Glutamatergic neuron (in vitro differentiated cells): ENCODE measurements around the gene CNMD. TPM values are rescaled to one million over a fixed set of nuclear protein-coding genes. Genes with fewer than 3 reads are reported as not detected.

Experiments used
- DNase-seq: peaks from one replicate; pipeline ENCODE4 v3.0.0; 2022
- H3K27ac Mint-ChIP-seq: one replicate; pipeline ENCODE4 v1.8.0; 2020; ENCODE audit warnings: mild to moderate bottlenecking, mixed read lengths, inconsistent platforms; ENCODE audit not compliant: unreplicated experiment
- H3K27me3 Mint-ChIP-seq: one replicate; pipeline ENCODE4 v1.8.0; 2020; ENCODE audit warnings: mild to moderate bottlenecking, moderate library complexity, mixed read lengths, inconsistent platforms; ENCODE audit not compliant: unreplicated experiment
- H3K36me3 Mint-ChIP-seq: one replicate; pipeline ENCODE4 v1.8.0; 2020; ENCODE audit warnings: mild to moderate bottlenecking, mixed read lengths, inconsistent platforms; ENCODE audit not compliant: unreplicated experiment
- H3K4me1 Mint-ChIP-seq: one replicate; pipeline ENCODE4 v1.8.0; 2020; ENCODE audit warnings: mild to moderate bottlenecking, low read depth, mixed read lengths, inconsistent platforms; ENCODE audit not compliant: unreplicated experiment
- H3K4me3 Mint-ChIP-seq: one replicate; pipeline ENCODE4 v1.8.0; 2020; ENCODE audit warnings: mild to moderate bottlenecking, mixed read lengths, inconsistent platforms; ENCODE audit not compliant: unreplicated experiment
- H3K9me3 Mint-ChIP-seq: one replicate; pipeline ENCODE4 v1.8.0; 2020; ENCODE audit warnings: mild to moderate bottlenecking, moderate library complexity, mixed read lengths, inconsistent platforms; ENCODE audit not compliant: unreplicated experiment
- total RNA-seq: library from RNA; stranded (reverse); fragmentation: NEBNext Ultra II Directional; extraction: Animal tissue kit (Norgen Biotek cat#: 25700); gene quantifications from one replicate; pipeline ENCODE4 v1.2.1, GENCODE V29; 2021; ENCODE audit not compliant: unreplicated experiment
- TF ChIP-seq, protein P1 (sequence below): fragments of 200-600 bp; sonication (generic); IDR thresholded peaks from one replicate; pipeline ENCODE4 v1.5.0; 2021; ENCODE audit not compliant: partially characterized antibody, unreplicated experiment

The CNMD gene
- total RNA-seq, 1 donor from 2014 or later, result 0.98 TPM

DNA sequence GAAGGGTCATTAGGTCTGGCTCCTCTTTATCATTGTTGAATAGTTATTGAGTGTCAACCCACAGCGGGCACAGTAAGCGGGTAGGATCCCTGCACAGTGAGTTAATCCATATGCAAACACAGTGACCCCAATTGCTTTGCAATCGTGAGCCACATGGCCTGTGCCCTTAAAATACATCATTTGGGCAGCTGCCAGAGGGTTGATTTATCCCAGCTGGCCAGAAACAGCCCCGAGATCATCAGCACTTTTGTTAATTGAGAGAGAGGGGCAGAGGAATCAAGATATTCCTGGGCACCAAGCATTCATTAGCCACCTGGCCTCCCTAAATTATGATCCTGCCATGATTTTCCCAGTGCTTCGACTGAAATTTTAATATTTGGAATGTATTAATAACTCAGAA, 9.8 kb upstream of the CNMD start:
- H3K4me3 Mint-ChIP-seq, result no peak overlapping the region
- H3K27ac Mint-ChIP-seq, result no peak overlapping the region
- TF ChIP-seq, protein P1, sequence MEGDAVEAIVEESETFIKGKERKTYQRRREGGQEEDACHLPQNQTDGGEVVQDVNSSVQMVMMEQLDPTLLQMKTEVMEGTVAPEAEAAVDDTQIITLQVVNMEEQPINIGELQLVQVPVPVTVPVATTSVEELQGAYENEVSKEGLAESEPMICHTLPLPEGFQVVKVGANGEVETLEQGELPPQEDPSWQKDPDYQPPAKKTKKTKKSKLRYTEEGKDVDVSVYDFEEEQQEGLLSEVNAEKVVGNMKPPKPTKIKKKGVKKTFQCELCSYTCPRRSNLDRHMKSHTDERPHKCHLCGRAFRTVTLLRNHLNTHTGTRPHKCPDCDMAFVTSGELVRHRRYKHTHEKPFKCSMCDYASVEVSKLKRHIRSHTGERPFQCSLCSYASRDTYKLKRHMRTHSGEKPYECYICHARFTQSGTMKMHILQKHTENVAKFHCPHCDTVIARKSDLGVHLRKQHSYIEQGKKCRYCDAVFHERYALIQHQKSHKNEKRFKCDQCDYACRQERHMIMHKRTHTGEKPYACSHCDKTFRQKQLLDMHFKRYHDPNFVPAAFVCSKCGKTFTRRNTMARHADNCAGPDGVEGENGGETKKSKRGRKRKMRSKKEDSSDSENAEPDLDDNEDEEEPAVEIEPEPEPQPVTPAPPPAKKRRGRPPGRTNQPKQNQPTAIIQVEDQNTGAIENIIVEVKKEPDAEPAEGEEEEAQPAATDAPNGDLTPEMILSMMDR, result no peak
- peaks cover 2% of the 10 kb centered on the region for H3K27me3 Mint-ChIP-seq
- H3K36me3 Mint-ChIP-seq, result no peaks in the 10 kb centered on the region
- DNase-seq, result no peak
- no peaks in the 10 kb centered on the region for H3K4me1 Mint-ChIP-seq
- peaks cover 2% of the 10 kb centered on the region for H3K9me3 Mint-ChIP-seq

DNA sequence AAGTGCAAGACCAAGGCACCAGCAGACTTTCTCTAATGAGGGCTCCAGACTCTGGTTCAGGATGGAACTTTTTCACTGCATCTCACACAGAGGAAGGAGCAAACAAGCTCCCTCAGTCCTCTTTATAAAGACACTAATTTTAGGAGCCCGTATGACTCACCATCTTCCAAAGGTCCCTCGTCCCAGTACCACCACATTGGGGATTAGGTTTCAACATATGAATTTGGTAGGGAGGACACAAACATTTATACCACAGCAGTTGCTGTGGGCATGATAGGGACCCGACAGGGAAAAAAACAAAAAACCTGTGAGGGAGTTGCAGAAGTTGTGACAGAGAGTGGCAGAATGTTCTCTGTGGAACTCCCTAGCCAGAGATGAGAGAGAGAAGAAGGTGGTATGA, 6.5 kb upstream of the CNMD start:
- no peak overlapping the region for H3K27ac Mint-ChIP-seq
- peaks cover 2% of the 10 kb centered on the region for H3K27me3 Mint-ChIP-seq
- H3K4me3 Mint-ChIP-seq, result no peak overlapping the region
- TF ChIP-seq, protein P1, result no peak
- DNase-seq, result no peak
- H3K36me3 Mint-ChIP-seq, result peaks cover 5% of the 10 kb centered on the region
- H3K4me1 Mint-ChIP-seq, result no peaks in the 10 kb centered on the region
- peaks cover 6% of the 10 kb centered on the region for H3K9me3 Mint-ChIP-seq

DNA sequence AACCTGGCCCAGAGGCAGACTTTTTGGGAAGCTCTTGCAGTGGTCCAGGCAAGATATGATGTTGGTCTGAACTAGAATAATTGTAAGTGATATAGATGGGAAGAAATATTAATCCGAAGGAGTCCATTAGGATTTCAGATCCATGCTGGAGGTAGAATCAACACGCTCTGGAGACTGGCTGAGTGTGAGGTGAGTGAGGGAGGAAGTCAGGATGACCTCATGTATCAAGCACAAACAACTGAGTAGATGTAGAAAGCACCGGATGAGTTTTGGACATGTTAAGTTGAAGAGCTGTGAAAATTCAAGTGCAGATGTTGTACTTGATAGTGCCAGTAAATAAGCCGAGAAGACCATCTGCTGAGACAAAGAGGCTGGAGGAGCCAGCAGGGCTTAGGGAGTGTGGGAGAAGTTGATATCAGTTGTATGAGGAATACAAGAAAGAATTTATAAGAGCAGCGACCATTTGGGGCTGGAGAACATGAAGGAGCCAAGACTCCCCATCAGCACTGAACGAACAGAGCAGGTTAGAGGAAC, 5.3 kb upstream of the CNMD start:
- H3K27me3 Mint-ChIP-seq, result peaks cover 7% of the 10 kb centered on the region
- H3K4me3 Mint-ChIP-seq, result no peak overlapping the region
- H3K4me1 Mint-ChIP-seq, result no peaks in the 10 kb centered on the region
- H3K27ac Mint-ChIP-seq, result no peak overlapping the region
- DNase-seq, result no peak
- TF ChIP-seq, protein P1, result no peak
- H3K9me3 Mint-ChIP-seq, result peaks cover 6% of the 10 kb centered on the region
- H3K36me3 Mint-ChIP-seq, result peaks cover 5% of the 10 kb centered on the region

DNA sequence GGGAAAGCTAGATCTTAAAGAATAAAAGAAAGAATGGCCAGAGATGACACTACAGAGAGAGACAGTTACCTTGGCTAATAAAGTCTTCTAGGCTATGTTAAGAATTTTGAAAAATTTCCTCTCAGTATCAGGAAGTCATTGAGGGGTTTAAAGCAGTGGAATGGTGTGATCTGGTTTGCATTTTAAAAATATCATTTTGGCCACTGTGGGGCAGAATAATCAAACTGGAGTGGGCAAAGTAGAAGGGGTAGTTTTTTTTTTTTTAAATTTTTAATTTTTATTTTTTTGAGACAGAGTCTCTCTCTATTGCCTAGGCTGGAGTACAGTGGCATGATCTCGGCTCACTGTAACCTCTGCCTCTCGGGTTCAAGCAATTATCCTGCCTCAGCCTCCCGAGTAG, 4.4 kb upstream of the CNMD start:
- DNase-seq, result no peak
- no peaks in the 10 kb centered on the region for H3K4me1 Mint-ChIP-seq
- H3K36me3 Mint-ChIP-seq, result peaks cover 5% of the 10 kb centered on the region
- H3K27me3 Mint-ChIP-seq, result peaks cover 10% of the 10 kb centered on the region
- no peak overlapping the region for H3K4me3 Mint-ChIP-seq
- H3K9me3 Mint-ChIP-seq, result peaks cover 6% of the 10 kb centered on the region
- no peak overlapping the region for H3K27ac Mint-ChIP-seq
- TF ChIP-seq, protein P1, result no peak

- H3K27me3 Mint-ChIP-seq, result peaks cover 10% of the 10 kb centered on the region
- TF ChIP-seq, protein P1, result no peak
- peaks cover 5% of the 10 kb centered on the region for H3K36me3 Mint-ChIP-seq
- no peak overlapping the region for H3K27ac Mint-ChIP-seq
- no peak overlapping the region for H3K4me3 Mint-ChIP-seq
- H3K9me3 Mint-ChIP-seq, result peaks cover 6% of the 10 kb centered on the region
- no peaks in the 10 kb centered on the region for H3K4me1 Mint-ChIP-seq
- no peak for DNase-seq
Observed at GRCh38 chr13:52743569-52743968, 3.9 kb upstream of the CNMD start.
